ENCODE results near the gene TRRAP.

DNA sequence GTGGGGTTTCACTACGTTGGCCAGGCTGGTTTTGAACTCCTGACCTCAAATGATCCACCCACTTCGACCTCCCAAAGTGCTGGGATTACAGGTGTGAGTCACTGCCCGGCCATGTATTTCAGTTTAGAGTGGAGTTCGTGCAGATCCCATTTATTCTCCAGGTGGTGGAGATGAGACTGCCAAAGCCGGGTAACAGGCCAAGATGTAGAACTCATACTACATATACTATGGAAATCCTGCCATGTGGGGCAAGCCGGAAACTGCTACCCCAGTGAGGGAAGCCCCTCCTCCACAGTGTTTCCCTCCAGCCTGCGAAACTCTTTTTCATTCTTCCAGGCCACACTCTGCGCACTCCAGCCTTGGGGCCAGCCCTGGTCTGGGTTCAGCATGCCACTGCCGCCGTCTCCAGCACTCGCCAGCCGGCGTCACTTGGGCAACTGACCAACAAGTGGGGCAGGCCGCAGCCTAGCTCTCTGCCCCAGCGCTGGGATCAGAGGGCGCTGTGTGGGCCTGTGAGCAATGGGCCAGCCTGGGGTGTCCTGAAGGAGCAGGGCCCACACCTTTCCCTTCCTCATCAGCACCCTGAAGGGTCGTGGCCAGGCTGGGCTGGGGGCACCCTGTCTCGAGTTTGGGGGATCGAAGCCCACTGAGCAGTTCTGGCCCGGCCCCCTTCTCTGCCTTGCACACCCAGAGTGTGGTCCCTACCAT lies 122.0 kb downstream of the TRRAP start:
- TF ChIP-seq CTCF (IDR thresholded peaks at IDR 0.05) (no peak), POLR2A (IDR thresholded peaks at IDR 0.05) (no peak)
